Sigmoid colon (tissue), 7 donors: ENCODE measurements around the gene SRRM3. TPM values are rescaled to one million over a fixed set of nuclear protein-coding genes. Genes with fewer than 3 reads are reported as not detected.
"Not testable (repeated sequence)": the region's sequence is repeated elsewhere in the genome, so short reads cannot be mapped to it uniquely, and the experiment has no call there.

Experiments
- DNase-seq: peaks from one replicate; pipeline ENCODE4 v3.0.0-alpha.2; 2019
- H3K27ac ChIP-seq, 4 donors: fragments of 200-600 bp; sonication (generic); one replicate each; pipeline ENCODE4 v1.5.1; 2016 to 2019; ENCODE audit warnings: mild to moderate bottlenecking in 1 of 4
- H3K27me3 ChIP-seq, 3 donors: fragments of 200-600 bp; sonication (generic); one replicate each; pipeline ENCODE4 v1.5.1; 2019; ENCODE audit warnings: mild to moderate bottlenecking in 1 of 3
- H3K36me3 ChIP-seq, 4 donors: fragments of 200-600 bp; sonication (generic); one replicate each; pipeline ENCODE4 v1.5.1; 2016 to 2019
- H3K4me1 ChIP-seq, 4 donors: fragments of 200-600 bp; sonication (generic); one replicate each; pipeline ENCODE4 v1.5.1; 2017 to 2019
- H3K4me3 ChIP-seq, 4 donors: fragments of 200-600 bp; sonication (generic); one replicate each; pipeline ENCODE4 v1.5.1; 2017 to 2019; ENCODE audit warnings: mild to moderate bottlenecking in 2 of 4, moderate library complexity in 1 of 4
- H3K9me3 ChIP-seq, 4 donors: fragments of 200-600 bp in 3 of 4; sonication (generic) in 3 of 4; one replicate each; pipeline versions ENCODE4 v1.5.1 to v1.6.1; 2013 to 2019
- CTCF ChIP-seq, 4 experiments: fragments of 450-650 bp in 3 of 4; fragments of 200-600 bp in 1 of 4; IDR thresholded peaks; one replicate each; pipeline ENCODE4 v1.5.1; 2016 to 2019; ENCODE audit warnings: antibody characterized with exemption in 4 of 4, mild to moderate bottlenecking in 3 of 4, moderate library complexity in 2 of 4
- EP300 ChIP-seq, 4 donors: sonication (generic); formaldehyde crosslinking; IDR thresholded peaks; one replicate each; pipeline ENCODE4 v1.6.1; 2017; ENCODE audit warnings: antibody characterized with exemption in 4 of 4
- POLR2A ChIP-seq, 2 donors: fragments of 450-650 bp; IDR thresholded peaks; one replicate each; pipeline ENCODE4 v1.6.1; 2016; ENCODE audit warnings: antibody characterized with exemption in 2 of 2, mild to moderate bottlenecking in 2 of 2, moderate library complexity in 2 of 2
- POLR2AphosphoS5 ChIP-seq, 4 donors: sonication (generic); formaldehyde crosslinking; IDR thresholded peaks; one replicate each; pipeline ENCODE4 v1.6.1; 2017; ENCODE audit warnings: antibody characterized with exemption in 4 of 4
- WGBS, 2 donors: extraction: QIAGEN DNeasy Blood & Tissue Kit; methylation state at CpG; one replicate each; pipeline ENCODE4 v1.1.7; 2013; 5-methylcytosine and 5-hydroxymethylcytosine counted together
- intact Hi-C: fragments of 100-400 bp; cut with DNase I; formaldehyde crosslinking; loops from one replicate; pipeline ENCODE4 v1.15.1; 2023
- polyA plus RNA-seq, 3 donors: library from polyadenylated mRNA; stranded (reverse); fragments of 200-250 nt; gene quantifications; one replicate each; pipeline ENCODE4 v1.2.3, GENCODE V29; 2013
- total RNA-seq, 4 donors: library from RNA; depleted of rRNA; stranded (reverse); fragments of >200 nt; gene quantifications; one replicate each; pipeline ENCODE4 v1.1.0, GENCODE V29; 2016
- donor health status: healthy with polysubstance abuse.
- donor health status: Bipolar disorder and iron deficiency.
- donor health status: healthy.

Gene SRRM3
- total and polyA plus RNA-seq, 7 donors: 1.4 to 16.1 (median 2.2) TPM

GRCh38 chr7:76302347-76303201, 100.9 kb downstream of the SRRM3 start, which contains the start of gene HSPB1:
TSS of gene HSPB1 (plus strand) at chr7:76302673. CDS start at chr7:76302713, 40 bp downstream.
- intact Hi-C loops: no loop called here
- TF ChIP-seq EP300 (IDR thresholded peaks at IDR 0.05) (peak in 3 of 4 donors; percentile 37 to 79 (median 58)), CTCF (IDR thresholded peaks at IDR 0.05) (no peak), POLR2A (IDR thresholded peaks at IDR 0.05) (peak; percentile 98 to 99), POLR2AphosphoS5 (IDR thresholded peaks at IDR 0.05) (peak; percentile 98 to 100 (median 100))
- Histone ChIP-seq H3K27ac (peak within 1 kb of the TSS; percentile 96 to 100 (median 99)), H3K9me3 (no peaks in the 10 kb centered on the region), H3K4me1 (peaks cover 0 to 49% (median 47%) of the 10 kb centered on the region in 4 donors), H3K36me3 (peaks cover 0 to 14% (median 5%) of the 10 kb centered on the region in 4 donors), H3K4me3 (peak within 1 kb of the TSS; percentile 81 to 100 (median 91)), H3K27me3 (no peaks in the 10 kb centered on the region)
- DNase-seq: peak; percentile 99
- 0% methylated on average over 75 of the region's 75 CpGs for WGBS, 2 donors

GRCh38 chr7:76303202-76304147, 101.8 kb downstream of the SRRM3 start:
- peaks cover 0 to 49% (median 44%) of the 10 kb centered on the region in 4 donors for H3K4me1 ChIP-seq
- TF ChIP-seq EP300 (IDR thresholded peaks at IDR 0.05) (peak in 1 of 4 donors; percentile 35), POLR2AphosphoS5 (IDR thresholded peaks at IDR 0.05) (peak; percentile 45 to 89 (median 80)), CTCF (IDR thresholded peaks at IDR 0.05) (no peak), POLR2A (IDR thresholded peaks at IDR 0.05) (peak; percentile 23 to 47)
- H3K9me3 ChIP-seq: no peaks in the 10 kb centered on the region
- peaks cover 0 to 14% (median 5%) of the 10 kb centered on the region in 4 donors for H3K36me3 ChIP-seq
- intact Hi-C loops: no loop called here
- peak overlapping the region; percentile 81 to 100 (median 91) for H3K4me3 ChIP-seq
- no peaks in the 10 kb centered on the region for H3K27me3 ChIP-seq
- peak overlapping the region; percentile 96 to 100 (median 99) for H3K27ac ChIP-seq
- 4 to 9% methylated on average over 56 of the region's 56 CpGs for WGBS, 2 donors
- peak; percentile 94 for DNase-seq

- peak overlapping the region; percentile 96 to 100 (median 99) for H3K27ac ChIP-seq
- peaks cover 0 to 14% (median 5%) of the 10 kb centered on the region in 4 donors for H3K36me3 ChIP-seq
- peaks cover 0 to 51% (median 44%) of the 10 kb centered on the region in 4 donors for H3K4me1 ChIP-seq
- H3K9me3 ChIP-seq: no peaks in the 10 kb centered on the region
- TF ChIP-seq POLR2A (IDR thresholded peaks at IDR 0.05) (peak in 1 of 2 donors; percentile 6), POLR2AphosphoS5 (IDR thresholded peaks at IDR 0.05) (peak; percentile 33 to 85 (median 81)), EP300 (IDR thresholded peaks at IDR 0.05) (peak in 1 of 4 donors; percentile 64), CTCF (IDR thresholded peaks at IDR 0.05) (no peak)
- H3K27me3 ChIP-seq: no peaks in the 10 kb centered on the region
- WGBS, 2 donors: 77 to 83% methylated on average over 10 of the region's 10 CpGs
- peak overlapping the region in 3 of 4 donors; percentile 81 to 95 (median 87) for H3K4me3 ChIP-seq
- intact Hi-C loops: no loop called here
- peak; percentile 95 for DNase-seq
These were observed 103.2 kb downstream of the SRRM3 start for GRCh38 chr7:76304888-76305375.

- H3K4me3 ChIP-seq, H3K27me3 ChIP-seq, DNase-seq, H3K9me3 ChIP-seq, intact Hi-C loops: not testable (repeated sequence)
- Histone ChIP-seq H3K27ac (peak overlapping the region in 3 of 4 donors; percentile 14 to 100 (median 99)), H3K36me3 (peaks cover 0 to 10% (median 4%) of the 10 kb centered on the region in 4 donors), H3K4me1 (peaks cover 0 to 61% (median 47%) of the 10 kb centered on the region in 4 donors)
- WGBS, 2 donors: 93% methylated on average over 12 of the region's 12 CpGs
These were observed 107.2 kb downstream of the SRRM3 start for GRCh38 chr7:76308874-76309273.

- DNase-seq, H3K9me3 ChIP-seq, H3K36me3 ChIP-seq, H3K4me3 ChIP-seq, H3K27me3 ChIP-seq: not testable (repeated sequence)
- peaks cover 0 to 58% (median 44%) of the 10 kb centered on the region in 4 donors for H3K4me1 ChIP-seq
- 95 to 96% methylated on average over 50 of the region's 50 CpGs for WGBS, 2 donors
- intact Hi-C loops: loop anchor here (5.0 to 10.0 kb wide), 2 partner anchors 235 to 342 kb away; no protein-coding TSS in a partner anchor
- H3K27ac ChIP-seq: peak overlapping the region in 3 of 4 donors; percentile 79 to 83 (median 81)
These were observed 107.8 kb downstream of the SRRM3 start for GRCh38 chr7:76309341-76310101.
